Psoas muscle (tissue), 8 donors: ENCODE data around the gene ACSL4. TPM values are rescaled to one million over a fixed set of nuclear protein-coding genes. Genes with fewer than 3 reads are reported as not detected.
A peak's percentile ranks its signal among the peaks of the same experiment; 100 is the strongest.
"Not testable (repeated sequence)": the region's sequence is repeated elsewhere in the genome, so short reads cannot be mapped to it uniquely, and the experiment has no call there.

Experiments used
- ATAC-seq, 4 donors: fragments of 200-7000 bp; cut with Tn5 transposase; one replicate each; pipeline ENCODE4 v1.9.1; 2020; ENCODE audit warnings: moderate library complexity in 3 of 4, mild to moderate bottlenecking in 2 of 4
- DNase-seq, 2 donors: peaks; one replicate each; pipeline ENCODE4 v3.0.0-alpha.2; 2020
- H3K27ac ChIP-seq: fragments of 200-600 bp; one replicate; pipeline ENCODE4 v1.8.0; 2022
- H3K27me3 ChIP-seq, 3 donors: fragments of 200-600 bp in 1 of 3; one replicate each; pipeline versions ENCODE4 v1.6.1 to v1.8.0; 2013 to 2022; ENCODE audit warnings: low read length in 2 of 3, mild to moderate bottlenecking in 2 of 3, moderate library complexity in 1 of 3; ENCODE audit not compliant: insufficient read depth in 3 of 3
- H3K36me3 ChIP-seq, 2 donors: fragments of 200-600 bp in 1 of 2; one replicate each; pipeline versions ENCODE4 v1.6.1 to v1.8.0; 2013 to 2022; ENCODE audit warnings: low read depth in 1 of 2, mild to moderate bottlenecking in 1 of 2, moderate library complexity in 1 of 2; ENCODE audit not compliant: insufficient read depth in 1 of 2
- H3K4me1 ChIP-seq: fragments of 200-600 bp; one replicate; pipeline ENCODE4 v1.8.0; 2022
- H3K4me3 ChIP-seq: fragments of 200-600 bp; one replicate; pipeline ENCODE4 v1.8.0; 2022; ENCODE audit warnings: mild to moderate bottlenecking
- H3K9me3 ChIP-seq: fragments of 200-600 bp; one replicate; pipeline ENCODE4 v1.8.0; 2022
- WGBS, 3 donors: extraction: QIAGEN DNeasy Blood & Tissue Kit; methylation state at CpG; one replicate each; pipeline versions ENCODE4 v1.1.6 to v1.1.7; 2013; 5-methylcytosine and 5-hydroxymethylcytosine counted together
- intact Hi-C, 2 donors: fragments of 100-400 bp; cut with DNase I; formaldehyde crosslinking; loops; one replicate each; pipeline versions ENCODE4 v1.11.0 to v1.14.2; 2022
- polyA plus RNA-seq, 3 donors: library from polyadenylated mRNA; stranded (reverse); fragments of 200-250 nt; gene quantifications; one replicate each; pipeline ENCODE4 v1.2.3, GENCODE V29; 2013
- total RNA-seq, 4 donors: library from RNA; stranded (reverse); fragmentation: NEBNext Ultra II Directional in 2 of 4; extraction: Animal tissue kit (Norgen Biotek cat#: 25700) in 2 of 4; gene quantifications; one replicate each; pipeline versions ENCODE4 v1.2.1 to v1.2.4, GENCODE V29; 2021 to 2023
- TF ChIP-seq, protein P1 (sequence below): fragments of 200-600 bp; IDR thresholded peaks from one replicate; pipeline ENCODE4 v1.8.0; 2022; ENCODE audit warnings: antibody characterized with exemption
- donor health status: healthy with polysubstance abuse.
- donor health status: DM: no; HTN: no; CAD: no; lungs with moderate emphysema.
- donor health status: Bipolar disorder and iron deficiency.
- donor health status: healthy.
- donor health status: DM: yes; HTN: yes; CAD: no.
- donor health status: DM: no; HTN: no; CAD: no.
- donor health status: DM: no; HTN: no; CAD: no.
- donor health status: DM: yes; HTN: yes; CAD: no.

The ACSL4 gene
- total and polyA plus RNA-seq, 7 donors, result 16.4 to 36.0 (median 20.5) TPM

DNA sequence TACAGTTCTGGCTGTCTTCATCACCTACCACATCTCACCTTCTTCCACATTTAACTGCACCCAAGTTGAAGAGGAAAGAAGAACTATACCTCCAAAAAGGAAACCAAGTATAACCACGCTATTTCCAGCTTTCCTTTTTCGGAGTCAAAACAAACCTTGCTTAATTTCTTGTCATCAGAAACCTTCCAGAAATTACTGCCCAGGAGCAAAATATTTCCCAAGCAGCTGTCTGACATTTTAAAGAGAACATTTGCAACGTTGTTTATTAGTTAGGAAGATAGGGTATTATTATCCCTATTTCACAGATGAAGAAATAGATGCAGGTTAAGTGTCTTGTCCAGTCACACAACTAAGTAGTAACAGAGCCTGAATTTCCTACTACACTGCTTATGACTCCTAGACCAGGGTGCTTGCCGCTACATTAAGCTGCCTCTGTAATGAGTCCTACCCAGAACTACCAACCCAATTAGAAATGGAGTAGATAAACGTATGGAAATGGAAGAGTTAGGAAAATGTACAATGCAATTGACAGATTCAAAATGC, 2.2 kb upstream of the ACSL4 start:
- DNase-seq (no peak), ATAC-seq (peak in 2 of 4 donors; percentile 24 to 37)
- Histone ChIP-seq H3K27me3 (peaks cover 0 to 6% (median 0%) of the 10 kb centered on the region in 3 donors), H3K4me3 (no peak overlapping the region), H3K9me3 (no peaks in the 10 kb centered on the region), H3K27ac (peak overlapping the region; percentile 37), H3K36me3 (no peaks in the 10 kb centered on the region), H3K4me1 (no peaks in the 10 kb centered on the region)
- intact Hi-C loops, result no loop called here
- TF ChIP-seq, protein P1, sequence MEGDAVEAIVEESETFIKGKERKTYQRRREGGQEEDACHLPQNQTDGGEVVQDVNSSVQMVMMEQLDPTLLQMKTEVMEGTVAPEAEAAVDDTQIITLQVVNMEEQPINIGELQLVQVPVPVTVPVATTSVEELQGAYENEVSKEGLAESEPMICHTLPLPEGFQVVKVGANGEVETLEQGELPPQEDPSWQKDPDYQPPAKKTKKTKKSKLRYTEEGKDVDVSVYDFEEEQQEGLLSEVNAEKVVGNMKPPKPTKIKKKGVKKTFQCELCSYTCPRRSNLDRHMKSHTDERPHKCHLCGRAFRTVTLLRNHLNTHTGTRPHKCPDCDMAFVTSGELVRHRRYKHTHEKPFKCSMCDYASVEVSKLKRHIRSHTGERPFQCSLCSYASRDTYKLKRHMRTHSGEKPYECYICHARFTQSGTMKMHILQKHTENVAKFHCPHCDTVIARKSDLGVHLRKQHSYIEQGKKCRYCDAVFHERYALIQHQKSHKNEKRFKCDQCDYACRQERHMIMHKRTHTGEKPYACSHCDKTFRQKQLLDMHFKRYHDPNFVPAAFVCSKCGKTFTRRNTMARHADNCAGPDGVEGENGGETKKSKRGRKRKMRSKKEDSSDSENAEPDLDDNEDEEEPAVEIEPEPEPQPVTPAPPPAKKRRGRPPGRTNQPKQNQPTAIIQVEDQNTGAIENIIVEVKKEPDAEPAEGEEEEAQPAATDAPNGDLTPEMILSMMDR, result no peak
- WGBS, 3 donors, result 33 to 51% (median 49%) methylated on average over 5 of the region's 5 CpGs

DNA sequence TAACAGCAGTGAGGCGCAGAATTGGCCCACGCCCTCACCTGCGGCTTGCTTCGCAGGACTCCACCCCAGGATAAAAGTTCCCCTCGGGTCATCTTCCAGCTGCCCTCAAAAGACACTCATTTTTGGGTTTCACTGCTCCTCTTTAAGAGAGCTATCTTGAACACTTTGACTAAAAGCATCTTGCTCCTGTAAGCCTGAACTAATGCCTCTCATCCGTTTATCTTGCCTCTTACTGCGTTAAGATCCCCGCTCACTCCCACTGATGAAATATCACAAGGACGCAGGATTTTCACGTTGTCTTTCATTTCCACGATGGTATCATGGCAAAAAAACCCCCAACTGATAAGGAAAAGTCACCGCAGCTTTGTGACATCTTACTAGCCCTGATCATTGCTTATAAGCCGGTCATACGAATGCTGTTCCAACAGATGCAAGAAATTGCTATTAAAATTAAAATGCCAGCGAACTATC, 591 bp upstream of the ACSL4 start:
- no peak for DNase-seq
- Histone ChIP-seq H3K36me3 (no peaks in the 10 kb centered on the region), H3K4me1 (no peaks in the 10 kb centered on the region), H3K27ac (peak overlapping the region; percentile 85), H3K27me3 (peaks cover 0 to 6% (median 0%) of the 10 kb centered on the region in 3 donors), H3K9me3 (no peaks in the 10 kb centered on the region), H3K4me3 (peak overlapping the region; percentile 88)
- 17 to 38% (median 27%) methylated on average over 15 of the region's 15 CpGs for WGBS, 3 donors
- intact Hi-C loops, result no loop called here
- no peak for ATAC-seq
- TF ChIP-seq, protein P1, result no peak

DNA sequence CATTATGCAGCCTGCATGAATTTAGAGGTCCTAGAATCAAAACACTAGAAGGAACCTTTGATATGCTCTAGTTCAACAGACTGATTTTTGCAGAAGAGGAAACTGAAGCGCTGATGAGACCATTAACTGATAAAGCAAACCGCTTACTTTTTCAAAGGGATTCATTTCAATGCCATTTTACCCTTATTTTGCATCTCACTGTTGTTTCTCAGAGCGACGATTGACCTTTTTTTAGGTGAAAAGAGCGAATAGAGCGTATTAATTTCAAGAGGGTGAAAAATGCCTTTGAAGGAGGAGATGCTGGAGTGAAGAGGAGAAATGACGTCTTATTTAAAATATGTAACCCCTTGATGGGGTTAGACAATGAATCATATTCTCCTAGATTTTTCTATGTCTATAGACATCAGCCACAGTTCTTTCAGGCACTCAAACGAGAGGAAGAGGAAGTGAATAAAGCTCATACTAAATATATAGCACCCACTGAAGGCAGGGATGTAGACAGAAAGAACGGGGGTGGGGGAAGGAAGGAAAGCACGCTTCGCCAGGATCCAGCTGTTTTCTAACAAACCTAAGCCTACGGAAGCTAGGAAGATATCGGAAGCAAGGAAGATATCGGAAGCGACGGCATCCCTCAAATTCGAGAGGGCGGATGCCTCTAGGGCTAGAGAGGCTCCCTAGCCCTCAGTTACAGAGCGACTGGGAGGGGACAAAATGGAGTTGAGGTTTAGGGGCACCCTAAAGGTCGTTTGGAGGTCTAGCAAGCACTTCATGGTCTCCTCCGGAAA, 848 bp downstream of the ACSL4 start:
- 4 to 28% (median 9%) methylated on average over 18 to 21 of the region's 21 CpGs for whole genome bisulfite sequencing, 3 donors

DNA sequence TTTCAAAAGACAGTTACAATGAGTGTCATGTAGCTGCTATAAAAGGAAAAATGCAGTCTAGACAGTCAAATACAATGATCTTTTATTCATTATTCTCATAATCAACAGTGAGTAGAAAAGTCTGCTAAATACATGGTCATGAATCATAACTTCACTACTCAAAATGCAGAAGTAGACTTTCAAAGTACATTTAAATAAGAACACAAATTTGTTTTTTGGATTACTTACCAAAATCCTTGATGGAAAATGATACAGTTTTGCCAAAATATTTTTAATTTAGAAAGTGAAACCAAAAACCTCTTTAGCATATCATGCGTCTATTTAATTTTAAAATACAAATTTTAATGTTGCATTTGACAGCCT, 4.9 kb downstream of the ACSL4 start:
- H3K9me3 ChIP-seq, result no peaks in the 10 kb centered on the region
- intact Hi-C loops, result no loop called here
- H3K36me3 ChIP-seq, result no peaks in the 10 kb centered on the region
- H3K4me3 ChIP-seq, result peak overlapping the region; percentile 37
- peaks cover 0 to 16% (median 0%) of the 10 kb centered on the region in 3 donors for H3K27me3 ChIP-seq
- TF ChIP-seq, protein P1, result no peak
- H3K4me1 ChIP-seq, result peaks cover 8% of the 10 kb centered on the region
- WGBS, 3 donors, result 19 to 46% (median 42%) methylated on average over 1 of the region's 1 CpG
- H3K27ac ChIP-seq, result no peak overlapping the region
- DNase-seq (no peak), ATAC-seq (no peak)

More for the DNA sequence above, 848 bp downstream of the ACSL4 start:
- Histone ChIP-seq H3K4me1 (peaks cover 8% of the 10 kb centered on the region), H3K27ac (peak overlapping the region; percentile 85), H3K36me3 (no peaks in the 10 kb centered on the region), H3K27me3 (peaks cover 0 to 6% (median 0%) of the 10 kb centered on the region in 3 donors), H3K4me3 (peak overlapping the region; percentile 88), H3K9me3 (no peaks in the 10 kb centered on the region)
- peak; percentile 5 to 29 (median 15) for ATAC-seq
- TF ChIP-seq, protein P1, result no peak
- intact Hi-C loops, result no loop called here
- no peak for DNase-seq

DNA sequence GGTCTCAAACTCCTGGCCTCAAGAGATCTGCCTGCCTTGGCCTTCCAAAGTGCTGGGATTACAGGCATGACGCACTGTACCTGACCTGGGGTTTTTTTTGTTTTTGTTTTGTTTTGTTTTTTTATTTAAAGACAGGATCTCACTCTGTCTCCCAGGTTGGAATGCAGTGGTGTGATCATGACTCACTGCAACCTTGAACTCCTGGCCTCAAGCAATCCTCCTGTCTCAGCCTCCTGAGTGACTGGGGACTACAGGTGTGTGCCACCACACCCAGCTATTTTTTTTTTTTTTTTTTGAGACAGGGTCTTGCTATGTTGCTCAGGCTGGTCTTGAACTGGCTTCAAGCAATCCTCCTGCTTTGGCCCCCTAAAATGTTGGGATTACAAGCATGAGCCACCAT, 8.1 kb downstream of the ACSL4 start:
- H3K4me1 ChIP-seq, DNase-seq, intact Hi-C loops, H3K9me3 ChIP-seq, H3K27me3 ChIP-seq, H3K27ac ChIP-seq, ATAC-seq, H3K36me3 ChIP-seq, H3K4me3 ChIP-seq: not testable (repeated sequence)
- 95 to 100% (median 97%) methylated on average over 1 of the region's 1 CpG for WGBS, 3 donors
